ENCODE measurements around the gene ADCY5.

DNA sequence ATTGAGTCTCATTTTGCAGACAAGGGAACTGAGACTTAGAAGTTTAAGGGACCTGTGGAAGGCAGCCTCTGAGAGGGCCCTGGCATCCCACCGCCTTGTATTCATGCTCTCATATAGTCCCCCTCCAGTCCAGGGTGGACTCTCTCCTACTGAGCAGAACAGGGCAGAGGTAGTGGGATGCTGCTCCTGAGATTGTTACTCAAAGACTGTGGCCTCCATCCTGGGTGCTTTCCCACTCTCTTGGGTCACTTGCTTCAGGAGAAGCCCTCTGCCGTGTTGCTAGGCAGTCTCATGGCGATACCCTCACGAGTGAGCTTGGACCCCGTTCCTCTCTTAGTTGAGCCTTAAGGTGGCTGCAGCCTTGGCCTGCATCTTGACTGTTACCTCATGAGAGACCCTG lies 22.2 kb upstream of the ADCY5 start:
- no peak for TF ChIP-seq POLR2A (IDR thresholded peaks at IDR 0.05)
- TF ChIP-seq, protein P1, sequence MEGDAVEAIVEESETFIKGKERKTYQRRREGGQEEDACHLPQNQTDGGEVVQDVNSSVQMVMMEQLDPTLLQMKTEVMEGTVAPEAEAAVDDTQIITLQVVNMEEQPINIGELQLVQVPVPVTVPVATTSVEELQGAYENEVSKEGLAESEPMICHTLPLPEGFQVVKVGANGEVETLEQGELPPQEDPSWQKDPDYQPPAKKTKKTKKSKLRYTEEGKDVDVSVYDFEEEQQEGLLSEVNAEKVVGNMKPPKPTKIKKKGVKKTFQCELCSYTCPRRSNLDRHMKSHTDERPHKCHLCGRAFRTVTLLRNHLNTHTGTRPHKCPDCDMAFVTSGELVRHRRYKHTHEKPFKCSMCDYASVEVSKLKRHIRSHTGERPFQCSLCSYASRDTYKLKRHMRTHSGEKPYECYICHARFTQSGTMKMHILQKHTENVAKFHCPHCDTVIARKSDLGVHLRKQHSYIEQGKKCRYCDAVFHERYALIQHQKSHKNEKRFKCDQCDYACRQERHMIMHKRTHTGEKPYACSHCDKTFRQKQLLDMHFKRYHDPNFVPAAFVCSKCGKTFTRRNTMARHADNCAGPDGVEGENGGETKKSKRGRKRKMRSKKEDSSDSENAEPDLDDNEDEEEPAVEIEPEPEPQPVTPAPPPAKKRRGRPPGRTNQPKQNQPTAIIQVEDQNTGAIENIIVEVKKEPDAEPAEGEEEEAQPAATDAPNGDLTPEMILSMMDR (IDR thresholded peaks at IDR 0.05), result no peak
